T-helper 1 cell treated with Interleukin-12 subunit alpha and Interleukin-12 subunit beta and Interleukin-4 antibody, amounts not matched to agents 30 ng/mL and 1 ng/mL, for 36 hours (primary cell): ENCODE measurements around the gene TOX3. TPM values are rescaled to one million over a fixed set of nuclear protein-coding genes. Genes with fewer than 3 reads are reported as not detected.

Source experiments
- intact Hi-C: fragments of 100-400 bp; cut with micrococcal nuclease; formaldehyde crosslinking; loops from one replicate; pipeline ENCODE4 v1.15.1; 2024
- total RNA-seq: library from RNA; stranded (reverse); gene quantifications from 2 replicates; pipeline ENCODE4 v1.2.3, GENCODE V29; 2022

The TOX3 gene
- total RNA-seq, 1 donor from 2014 or later: not detected

DNA sequence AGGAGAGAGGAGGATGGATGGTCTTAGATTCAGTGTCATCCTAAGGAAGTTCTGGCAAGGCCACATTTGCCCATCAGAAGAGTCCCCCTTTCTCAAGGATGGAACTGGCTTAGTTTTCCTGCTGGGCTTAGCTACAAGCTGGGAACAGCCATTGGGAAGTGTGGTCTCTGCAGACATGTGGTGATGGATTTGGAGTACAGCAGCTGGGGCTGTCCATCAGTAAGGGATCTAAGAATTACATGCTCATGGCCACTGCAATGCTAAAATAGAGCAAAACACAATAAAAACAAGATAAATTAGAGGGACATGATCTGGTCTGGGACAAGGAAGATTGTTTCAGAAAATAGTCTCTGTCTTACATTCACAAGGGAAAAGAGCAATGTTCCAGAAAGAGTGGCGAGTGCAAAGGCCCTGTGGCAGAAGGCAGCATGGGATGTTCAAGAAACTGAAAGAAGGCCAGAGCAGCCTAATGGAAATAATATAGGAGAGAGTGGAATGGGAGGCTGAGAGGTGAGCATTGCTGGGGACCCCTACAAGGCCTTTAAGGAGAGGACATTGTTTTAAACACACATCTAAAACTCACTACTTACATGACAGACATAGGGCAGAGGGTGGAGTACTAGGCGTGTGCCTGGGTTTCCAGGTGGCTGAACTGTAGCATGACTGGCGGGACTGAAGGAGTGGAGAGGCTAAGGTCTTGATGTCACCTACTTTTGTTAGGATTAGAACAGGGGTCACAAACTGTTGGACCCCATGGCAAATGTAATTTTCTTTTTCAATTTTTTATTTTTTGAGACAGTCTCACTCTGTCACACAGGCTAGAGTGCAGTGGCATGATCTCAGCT, 17.0 kb upstream of the TOX3 start:
- intact Hi-C loops: no loop called here

- intact Hi-C loops: no loop called here
These were observed 15.8 kb upstream of the TOX3 start for GRCh38 chr16:52562770-52563169.

DNA sequence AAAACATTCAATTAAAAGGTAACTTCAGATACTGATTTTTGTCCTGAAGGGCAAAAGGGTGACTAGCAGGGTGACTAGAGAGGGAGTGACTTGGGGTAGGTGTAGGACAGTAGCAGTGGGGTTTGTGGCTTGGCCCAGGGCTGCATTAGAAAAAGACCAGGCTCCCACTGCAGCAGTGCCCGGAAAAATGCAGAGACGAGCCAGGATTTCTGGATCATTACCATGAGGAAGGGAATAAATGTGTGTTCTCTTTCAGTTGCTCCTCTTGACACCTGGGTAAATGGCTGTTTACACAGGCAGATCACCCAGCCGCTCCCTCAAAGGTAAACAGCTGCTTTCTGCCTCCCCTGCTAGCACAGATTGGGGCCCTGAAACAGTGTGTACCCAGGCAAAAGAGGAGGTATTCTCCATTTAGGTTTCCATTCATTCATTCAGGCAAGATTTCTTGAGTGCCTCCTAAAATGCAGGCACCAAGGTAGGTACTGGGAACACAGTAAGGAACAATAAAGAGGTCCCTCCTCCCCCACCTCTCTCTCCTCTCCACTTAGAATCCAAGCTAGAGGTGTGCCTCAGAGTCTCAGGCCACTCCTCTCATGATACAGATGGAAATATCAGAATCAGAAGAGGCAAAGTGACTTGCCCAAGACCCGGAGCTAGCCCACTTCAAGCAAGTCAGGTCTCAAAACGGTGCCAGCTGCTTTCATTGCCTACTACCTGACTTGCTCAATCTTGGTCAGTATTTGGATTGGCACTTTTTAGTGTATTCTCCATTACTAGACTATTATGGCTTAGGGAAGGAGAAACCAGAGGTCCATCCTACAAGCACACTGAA, 15.2 kb upstream of the TOX3 start:
- intact Hi-C loops: no loop called here

DNA sequence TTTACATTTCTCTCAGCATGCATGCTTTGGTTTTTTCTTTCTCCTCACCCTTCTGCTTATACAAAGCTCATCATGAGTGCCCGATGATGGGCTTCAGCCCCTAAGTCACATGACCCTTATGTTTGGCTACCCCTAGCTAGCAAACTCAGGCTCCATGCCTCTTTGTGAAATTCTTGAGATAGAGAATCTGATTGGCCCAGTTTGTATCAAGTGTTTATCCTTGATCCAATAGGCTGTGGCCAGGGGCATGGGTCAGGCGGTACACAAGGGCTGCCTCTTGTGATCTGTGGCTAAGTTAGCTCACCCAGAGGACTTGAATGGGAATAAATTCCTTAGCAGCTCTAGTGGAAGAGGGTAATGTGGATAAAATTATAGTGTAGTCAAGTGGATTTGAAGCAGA, 11.5 kb upstream of the TOX3 start:
- intact Hi-C loops: no loop called here

DNA sequence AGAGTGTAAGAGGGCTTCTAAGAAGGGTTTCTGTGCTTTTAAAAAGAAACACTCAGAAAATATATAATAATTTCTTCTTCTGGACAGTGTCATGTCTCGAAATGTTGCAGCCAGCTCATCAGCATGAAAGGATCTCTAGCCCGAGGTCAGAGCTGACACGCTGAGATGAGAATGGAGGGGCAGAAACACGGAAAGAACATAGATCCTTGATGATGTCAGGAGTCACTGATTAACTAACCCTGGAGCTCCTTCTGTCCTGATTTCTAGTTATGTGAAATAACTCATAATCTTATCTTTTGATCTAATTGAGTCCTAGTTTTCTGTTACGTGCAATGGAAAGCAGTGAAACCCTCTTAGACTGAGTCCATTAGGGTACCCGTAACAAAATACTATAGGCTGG, 10.3 kb upstream of the TOX3 start:
- intact Hi-C loops: no loop called here

GRCh38 chr16:52556083-52556482, 9.1 kb upstream of the TOX3 start:
- intact Hi-C loops: no loop called here

DNA sequence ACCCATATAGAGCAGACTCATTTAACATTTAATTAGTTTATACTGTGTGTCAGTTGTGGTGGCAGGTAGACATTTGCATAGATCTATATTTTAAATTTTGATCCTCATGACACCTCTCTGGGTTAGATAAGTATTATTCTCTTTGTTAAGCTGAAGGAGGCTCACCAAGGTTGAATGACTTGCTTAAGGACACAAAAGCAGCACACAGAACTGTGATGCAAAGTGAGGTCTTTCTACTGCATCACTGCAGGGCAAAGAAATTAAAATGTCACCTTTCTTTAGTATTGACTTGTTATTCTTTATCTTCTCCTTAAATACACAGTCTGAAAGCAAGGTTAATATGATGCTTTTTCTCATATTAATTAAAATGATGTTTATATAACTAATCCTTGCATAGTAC, 8.6 kb upstream of the TOX3 start:
- intact Hi-C loops: no loop called here

- intact Hi-C loops: no loop called here
These were observed 7.4 kb upstream of the TOX3 start for GRCh38 chr16:52554334-52554733.

DNA sequence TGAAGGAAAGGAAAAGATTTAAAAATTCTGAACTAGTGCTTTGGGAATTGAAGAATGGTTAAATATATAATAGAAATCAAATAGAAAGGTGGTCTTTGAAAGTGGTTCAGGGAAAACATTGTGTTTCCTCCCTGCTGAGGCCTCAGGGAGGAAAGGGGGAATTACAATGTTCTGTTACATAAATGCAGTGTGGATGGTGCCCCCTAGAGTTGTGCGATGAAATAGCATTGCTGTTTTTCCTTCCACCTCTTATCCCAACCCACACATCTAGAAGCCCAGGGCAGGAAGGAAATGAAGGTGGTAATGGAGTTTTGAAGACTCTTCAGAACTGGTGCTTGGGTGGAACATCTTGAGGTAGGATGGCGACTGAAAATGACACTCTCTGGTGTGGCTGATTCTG, 6.4 kb upstream of the TOX3 start:
- intact Hi-C loops: no loop called here

DNA sequence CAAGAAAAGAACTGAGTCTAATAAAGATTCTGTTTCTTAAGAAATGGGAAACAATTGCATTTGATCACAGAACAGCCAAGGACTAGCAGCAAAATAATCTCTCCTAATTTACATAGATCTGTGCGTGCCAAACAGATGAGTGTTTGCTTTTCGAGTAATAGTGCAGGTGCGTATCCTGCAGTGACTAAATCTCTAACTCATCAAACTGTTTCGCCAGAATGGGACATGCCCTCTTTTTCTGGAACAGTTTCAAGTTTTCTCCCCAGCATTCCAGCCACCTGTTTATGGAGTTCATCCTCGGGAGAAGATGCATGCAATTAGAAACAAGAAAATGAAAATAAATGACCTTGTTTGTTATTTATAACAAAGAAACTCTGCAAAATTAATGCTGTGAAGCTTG, 5.7 kb upstream of the TOX3 start:
- intact Hi-C loops: no loop called here

GRCh38 chr16:52549011-52549692, 2.2 kb upstream of the TOX3 start:
- intact Hi-C loops: no loop called here

GRCh38 chr16:52548261-52549010, 1.5 kb upstream of the TOX3 start:
- intact Hi-C loops: no loop called here

DNA sequence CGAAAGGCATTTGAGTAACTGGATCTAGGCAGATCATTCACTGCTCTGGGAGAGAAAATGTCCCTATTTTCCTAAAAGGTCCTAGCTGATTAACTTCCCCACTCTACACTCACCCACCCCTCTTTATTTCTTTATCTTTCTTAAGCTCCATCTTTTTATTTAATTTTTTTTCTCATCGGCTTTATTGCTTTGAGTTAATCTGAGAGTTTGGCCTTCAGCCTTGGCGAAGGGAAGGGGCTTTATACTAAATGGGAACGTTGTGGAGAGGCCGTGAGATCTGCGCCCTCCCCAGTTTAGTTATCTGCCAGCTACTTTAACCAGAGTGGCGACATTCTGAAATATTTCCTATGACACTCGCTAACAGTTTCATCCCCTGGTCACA, 882 bp upstream of the TOX3 start:
- intact Hi-C loops: no loop called here

- intact Hi-C loops: no loop called here
These were observed 496 bp downstream of the TOX3 start for GRCh38 chr16:52546291-52547003.

DNA sequence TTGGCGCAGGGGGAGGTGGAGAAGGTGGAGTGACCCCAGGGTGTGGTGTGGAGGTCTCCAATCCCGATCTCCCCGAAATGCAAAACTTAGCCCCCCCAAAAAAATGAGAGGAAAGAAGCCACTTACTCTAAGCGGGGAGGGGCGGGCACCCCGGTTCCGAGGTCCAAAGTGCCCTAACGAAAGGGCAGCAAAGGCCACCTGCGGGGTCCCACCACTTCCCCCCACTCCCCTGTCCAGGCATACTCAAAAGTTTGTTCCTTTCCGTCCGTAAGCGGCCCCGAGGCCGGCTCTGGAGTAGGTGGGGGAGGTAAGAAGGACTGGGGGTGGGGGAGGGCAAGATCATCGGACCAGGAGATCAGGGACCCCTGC, 1.1 kb downstream of the TOX3 start:
- intact Hi-C loops: no loop called here

DNA sequence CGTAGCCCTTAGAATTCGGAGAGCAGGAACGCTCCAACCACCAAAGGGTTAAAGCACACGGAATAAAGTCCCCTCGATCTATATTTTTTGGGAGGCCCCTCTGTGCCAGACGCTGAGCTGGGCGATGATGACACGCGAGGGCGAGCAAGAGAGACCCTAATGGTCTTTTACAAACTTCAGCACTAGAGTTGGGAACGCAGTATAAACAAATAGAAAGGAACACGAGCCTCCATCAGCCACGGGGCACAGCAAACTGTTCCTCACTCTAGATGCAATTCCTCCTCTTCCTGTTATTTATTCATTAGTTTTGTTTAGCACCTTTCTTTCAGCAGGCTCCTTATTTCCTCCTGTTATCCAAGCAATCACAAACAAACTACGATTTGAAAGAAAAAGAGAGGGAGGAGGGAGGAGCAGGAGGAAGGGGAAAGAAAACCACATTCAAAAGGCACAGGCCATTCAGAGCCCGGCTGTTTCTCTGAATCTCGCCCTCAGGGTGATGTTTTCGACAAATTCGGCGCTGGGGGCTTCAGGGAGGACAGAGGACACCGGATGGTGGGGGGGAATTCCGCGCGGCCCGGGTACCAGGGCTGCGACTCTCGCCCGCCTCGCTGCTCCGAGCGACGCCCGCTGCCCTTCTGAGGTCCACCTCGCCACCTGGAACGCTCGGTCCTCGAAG, 1.6 kb downstream of the TOX3 start:
- intact Hi-C loops: no loop called here

GRCh38 chr16:52544703-52545102, 2.2 kb downstream of the TOX3 start:
- intact Hi-C loops: no loop called here

GRCh38 chr16:52543654-52544053, 3.3 kb downstream of the TOX3 start:
- intact Hi-C loops: no loop called here

DNA sequence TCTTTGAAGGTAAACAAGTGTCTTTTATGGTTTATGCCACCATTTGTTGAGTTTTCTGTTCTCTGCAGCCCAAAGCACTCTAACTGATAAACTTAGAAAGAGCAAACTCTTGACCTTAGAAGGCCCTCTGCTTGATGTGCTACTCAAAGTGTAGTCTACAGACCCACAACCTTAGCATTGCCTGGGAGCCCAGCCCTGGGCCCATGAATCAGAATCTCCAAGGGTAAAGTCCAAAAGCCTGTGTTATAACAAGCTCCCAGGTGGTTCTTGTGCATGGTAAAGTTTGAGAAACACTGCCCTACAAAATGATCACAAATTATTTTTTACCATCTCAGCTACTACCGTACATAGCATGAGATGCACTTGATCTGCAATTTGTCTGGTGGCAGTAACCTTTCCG, 6.0 kb downstream of the TOX3 start:
- intact Hi-C loops: no loop called here

- intact Hi-C loops: no loop called here
These were observed 7.8 kb downstream of the TOX3 start for GRCh38 chr16:52539191-52539590.
